Neural progenitor cell (in vitro differentiated cells): ENCODE data around the gene TTC9. TPM values are rescaled to one million over a fixed set of nuclear protein-coding genes. Genes with fewer than 3 reads are reported as not detected.

Source experiments
- DNase-seq: peaks from one replicate; pipeline ENCODE4 v3.0.0-alpha.2; 2016; ENCODE audit warnings: low spot score
- H2AFZ ChIP-seq: fragments of 200-600 bp; sonication (generic); replicated peaks from 2 replicates; pipeline ENCODE4 v1.6.1; 2016; ENCODE audit warnings: antibody characterized with exemption
- H3F3A ChIP-seq: fragments of 200-600 bp; sonication (generic); 2 replicates; pipeline ENCODE4 v1.6.1; 2016; ENCODE audit warnings: antibody characterized with exemption, low read depth
- H3K27ac ChIP-seq: fragments of 200-600 bp; sonication (generic); 2 replicates; pipeline ENCODE4 v1.5.1; 2016; ENCODE audit warnings: mild to moderate bottlenecking
- H3K27me3 ChIP-seq: fragments of 200-600 bp; sonication (generic); 2 replicates; pipeline ENCODE4 v1.6.1; 2016; ENCODE audit warnings: mild to moderate bottlenecking, moderate library complexity
- H3K36me3 ChIP-seq: fragments of 200-600 bp; sonication (generic); 2 replicates; pipeline ENCODE4 v1.5.1; 2016
- H3K4me1 ChIP-seq: fragments of 200-600 bp; sonication (generic); 2 replicates; pipeline ENCODE4 v1.6.1; 2016; ENCODE audit warnings: mixed run types
- H3K4me2 ChIP-seq: fragments of 200-600 bp; sonication (generic); 2 replicates; pipeline ENCODE4 v1.6.1; 2016
- H3K4me3 ChIP-seq: fragments of 200-600 bp; sonication (generic); 2 replicates; pipeline ENCODE4 v1.5.1; 2016
- H3K79me2 ChIP-seq: fragments of 200-600 bp; sonication (generic); 2 replicates; pipeline ENCODE4 v1.6.1; 2016; ENCODE audit warnings: low read depth
- H3K9ac ChIP-seq: fragments of 200-600 bp; sonication (generic); 2 replicates; pipeline ENCODE4 v1.6.1; 2016
- H3K9me3 ChIP-seq: fragments of 200-600 bp; sonication (generic); 2 replicates; pipeline ENCODE4 v1.5.1; 2016; ENCODE audit warnings: low read depth
- H4K20me1 ChIP-seq: fragments of 200-600 bp; sonication (generic); 2 replicates; pipeline ENCODE4 v1.6.1; 2016; ENCODE audit warnings: low read depth
- H3K27ac Mint-ChIP-seq: 3 replicates; pipeline ENCODE4 v1.8.0; 2021; ENCODE audit warnings: mixed read lengths
- H3K27me3 Mint-ChIP-seq: 2 replicates; pipeline ENCODE4 v1.8.0; 2022; ENCODE audit warnings: low read depth, mild to moderate bottlenecking, inconsistent platforms, moderate library complexity, mixed read lengths; ENCODE audit not compliant: insufficient read depth
- H3K36me3 Mint-ChIP-seq: 3 replicates; pipeline ENCODE4 v1.8.0; 2021; ENCODE audit warnings: mixed read lengths
- H3K4me1 Mint-ChIP-seq: 3 replicates; pipeline ENCODE4 v1.8.0; 2021; ENCODE audit warnings: mixed read lengths
- H3K4me3 Mint-ChIP-seq: 3 replicates; pipeline ENCODE4 v1.8.0; 2021; ENCODE audit warnings: mild to moderate bottlenecking, moderate library complexity, mixed read lengths
- H3K9me3 Mint-ChIP-seq: 3 replicates; pipeline ENCODE4 v1.8.0; 2020; ENCODE audit warnings: mixed read lengths
- CTCF ChIP-seq: fragments of 200-600 bp; sonication (generic); IDR thresholded peaks from 2 replicates; pipeline ENCODE4 v1.5.1; 2017; ENCODE audit warnings: antibody characterized with exemption, mild to moderate bottlenecking
- EZH2 ChIP-seq: fragments of 200-600 bp; sonication (generic); IDR thresholded peaks from 2 replicates; pipeline ENCODE4 v1.6.1; 2017; ENCODE audit warnings: antibody characterized with exemption, mild to moderate bottlenecking, moderate library complexity
- EZH2phosphoT487 ChIP-seq: fragments of 200-600 bp; sonication (generic); IDR thresholded peaks from 2 replicates; pipeline ENCODE4 v1.6.1; 2017; ENCODE audit warnings: antibody characterized with exemption
- total RNA-seq: library from RNA; depleted of rRNA; stranded (reverse); fragments of >200 nt; gene quantifications from 2 replicates; pipeline ENCODE4 v1.2.3, GENCODE V29; 2015; ENCODE audit warnings: low replicate concordance

TTC9 gene
- total RNA-seq, 1 donor from 2014 or later, result 3.5 TPM

- Histone ChIP-seq H3K27me3 (no peaks in the 10 kb centered on the region), H3K4me3 (no peak overlapping the region), H3F3A (no peaks in the 10 kb centered on the region), H3K79me2 (no peaks in the 10 kb centered on the region), H4K20me1 (no peaks in the 10 kb centered on the region), H3K27ac (no peak overlapping the region), H3K36me3 (no peaks in the 10 kb centered on the region), H3K9ac (no peak overlapping the region), H3K4me1 (peaks cover 6% of the 10 kb centered on the region), H3K9me3 (no peaks in the 10 kb centered on the region), H2AFZ (peak overlapping the region; percentile 84), H3K4me2 (no peak overlapping the region)
- H3K27ac Mint-ChIP-seq, result peak overlapping the region; percentile 1
- H3K27me3 Mint-ChIP-seq, result no peaks in the 10 kb centered on the region
- H3K4me1 Mint-ChIP-seq, result peaks cover 14% of the 10 kb centered on the region
- H3K4me3 Mint-ChIP-seq, result no peak overlapping the region
- peak; percentile 84 for TF ChIP-seq CTCF
- TF ChIP-seq EZH2, result no peak
- H3K9me3 Mint-ChIP-seq, result no peaks in the 10 kb centered on the region
- H3K36me3 Mint-ChIP-seq, result no peaks in the 10 kb centered on the region
- DNase-seq, result peak; percentile 81
Measured at GRCh38 chr14:70714055-70714550, 72.4 kb downstream of the TTC9 start.

- Histone ChIP-seq H3K4me2 (no peak overlapping the region), H3K9ac (no peak overlapping the region), H3K4me1 (peaks cover 6% of the 10 kb centered on the region), H3K9me3 (no peaks in the 10 kb centered on the region), H3K4me3 (no peak overlapping the region), H2AFZ (no peak overlapping the region), H3K27ac (no peak overlapping the region), H3K27me3 (no peaks in the 10 kb centered on the region), H3F3A (no peaks in the 10 kb centered on the region), H3K79me2 (no peaks in the 10 kb centered on the region), H4K20me1 (no peaks in the 10 kb centered on the region), H3K36me3 (no peaks in the 10 kb centered on the region)
- TF ChIP-seq EZH2phosphoT487 (no peak), CTCF (no peak), EZH2 (no peak)
- DNase-seq, result no peak
- Mint-ChIP-seq H3K9me3 (no peaks in the 10 kb centered on the region), H3K4me1 (peaks cover 12% of the 10 kb centered on the region), H3K27me3 (peaks cover 4% of the 10 kb centered on the region), H3K4me3 (no peak overlapping the region), H3K36me3 (no peaks in the 10 kb centered on the region), H3K27ac (no peak overlapping the region)
Measured at GRCh38 chr14:70716483-70716882, 74.8 kb downstream of the TTC9 start.

GRCh38 chr14:70716958-70717357 is 75.2 kb downstream of the TTC9 start:
- Histone ChIP-seq H3F3A (no peaks in the 10 kb centered on the region), H3K27ac (no peak overlapping the region), H3K9ac (no peak overlapping the region), H3K27me3 (no peaks in the 10 kb centered on the region), H3K4me1 (peaks cover 6% of the 10 kb centered on the region), H3K4me2 (no peak overlapping the region), H2AFZ (no peak overlapping the region), H3K4me3 (no peak overlapping the region), H3K36me3 (no peaks in the 10 kb centered on the region), H3K9me3 (no peaks in the 10 kb centered on the region), H3K79me2 (no peaks in the 10 kb centered on the region), H4K20me1 (no peaks in the 10 kb centered on the region)
- DNase-seq, result no peak
- Mint-ChIP-seq H3K36me3 (no peaks in the 10 kb centered on the region), H3K27me3 (peaks cover 4% of the 10 kb centered on the region), H3K9me3 (no peaks in the 10 kb centered on the region), H3K27ac (no peak overlapping the region), H3K4me1 (peaks cover 12% of the 10 kb centered on the region), H3K4me3 (no peak overlapping the region)
- TF ChIP-seq EZH2 (no peak), CTCF (no peak), EZH2phosphoT487 (no peak)
